BLaER1 (cell line): ENCODE results near the gene CUX1.

Experiments used
- H3K27ac ChIP-seq: shearing (Covaris generic); formaldehyde crosslinking; 2 replicates; pipeline ENCODE4 v1.8.1; 2022
- H3K27me3 ChIP-seq: shearing (Covaris generic); formaldehyde crosslinking; 2 replicates; pipeline ENCODE4 v1.8.1; 2022
- H3K36me3 ChIP-seq: shearing (Covaris generic); formaldehyde crosslinking; 2 replicates; pipeline ENCODE4 v1.8.1; 2022
- H3K4me1 ChIP-seq: shearing (Covaris generic); formaldehyde crosslinking; 2 replicates; pipeline ENCODE4 v1.8.1; 2022
- H3K4me2 ChIP-seq: shearing (Covaris generic); formaldehyde crosslinking; 2 replicates; pipeline ENCODE4 v1.8.1; 2022
- H3K4me3 ChIP-seq: shearing (Covaris generic); formaldehyde crosslinking; 2 replicates; pipeline ENCODE4 v1.8.1; 2022
- H3K9ac ChIP-seq: shearing (Covaris generic); formaldehyde crosslinking; 2 replicates; pipeline ENCODE4 v1.8.1; 2022
- H3K9me3 ChIP-seq: shearing (Covaris generic); formaldehyde crosslinking; 2 replicates; pipeline ENCODE4 v1.8.1; 2022
- H4K20me1 ChIP-seq: shearing (Covaris generic); formaldehyde crosslinking; 2 replicates; pipeline ENCODE4 v1.8.1; 2022
- Cebpa-rat ChIP-seq: shearing (Covaris generic); IDR thresholded peaks from 2 replicates; pipeline ENCODE4 v1.8.1; 2022

CUX1 gene

DNA sequence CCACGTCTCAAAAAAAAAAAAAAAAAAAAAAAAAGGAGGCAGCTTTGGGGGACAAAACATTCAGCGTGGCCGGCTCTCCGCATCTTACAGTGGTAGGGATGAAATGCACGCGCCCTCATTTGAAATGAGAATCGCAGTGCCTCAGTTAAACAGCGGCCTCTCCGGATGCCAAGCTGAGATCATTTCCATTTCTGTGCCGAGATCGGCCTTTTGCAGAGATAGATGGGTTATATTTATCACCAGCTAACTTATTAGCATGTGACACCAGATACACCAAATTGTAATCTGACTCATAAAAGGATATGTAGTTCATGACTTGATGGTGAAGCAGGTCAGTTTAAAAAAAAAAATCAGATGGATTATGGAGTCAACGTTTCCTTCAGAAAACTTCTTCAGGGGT is 138.7 kb downstream of the CUX1 start:
- Histone ChIP-seq H3K4me3 (no peak overlapping the region), H3K36me3 (peaks cover 41% of the 10 kb centered on the region), H3K9me3 (0 out of 2 replicates have a peak, but pooled peaks cover under 1% of the 10 kb centered on the region), H3K27me3 (no peaks in the 10 kb centered on the region), H4K20me1 (peaks cover 34% of the 10 kb centered on the region), H3K4me2 (no peak overlapping the region), H3K4me1 (peaks cover 93% of the 10 kb centered on the region), H3K9ac (no peak overlapping the region), H3K27ac (no peak overlapping the region)
- no peak for TF ChIP-seq Cebpa-rat

DNA sequence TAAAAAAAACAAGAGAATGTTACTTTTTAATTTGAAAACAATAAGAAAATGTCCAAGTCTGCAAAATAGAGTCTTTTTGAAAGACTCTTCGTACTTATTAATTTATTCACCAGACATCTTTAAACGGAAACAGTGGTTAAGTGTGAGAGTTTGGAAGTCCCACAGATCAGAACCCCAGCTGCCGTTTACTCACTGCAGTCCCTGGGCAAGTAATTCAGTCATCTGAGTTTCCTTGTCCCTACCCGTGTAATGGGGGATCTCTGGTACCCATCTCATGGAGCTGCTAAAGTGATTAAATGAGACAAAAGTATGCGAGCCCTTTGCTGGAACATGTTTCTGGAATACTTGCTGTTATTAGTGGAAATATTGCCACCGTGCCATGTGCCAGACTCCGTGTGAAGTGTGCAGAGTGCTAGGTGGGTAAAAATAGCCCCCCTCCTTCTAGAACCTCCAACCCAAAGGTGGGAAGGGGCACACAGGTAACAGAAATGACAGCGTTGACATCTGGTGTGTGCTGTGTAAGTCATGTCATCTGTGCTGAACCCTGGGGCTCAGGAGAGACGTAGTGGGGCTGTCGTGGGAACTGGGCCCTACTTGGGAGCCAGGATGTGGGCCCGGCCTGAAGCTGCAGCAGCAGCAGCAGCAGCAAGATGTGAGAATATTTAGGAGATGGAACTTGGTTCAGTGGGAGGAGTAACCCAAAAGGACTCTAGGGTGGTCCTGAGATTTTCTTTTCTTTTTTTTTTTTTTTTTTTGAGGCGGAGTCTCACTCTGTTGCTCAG is 140.5 kb downstream of the CUX1 start:
- Histone ChIP-seq H3K27ac (peak overlapping the region; percentile 69), H3K4me3 (no peak overlapping the region), H3K36me3 (peaks cover 32% of the 10 kb centered on the region), H3K4me2 (peak overlapping the region; percentile 77), H3K9ac (peak overlapping the region; percentile 51; the same call in 1 of the 2 replicates), H4K20me1 (peaks cover 34% of the 10 kb centered on the region), H3K27me3 (no peaks in the 10 kb centered on the region), H3K9me3 (no peaks in the 10 kb centered on the region), H3K4me1 (peaks cover 100% of the 10 kb centered on the region)
- TF ChIP-seq Cebpa-rat, result no peak

DNA sequence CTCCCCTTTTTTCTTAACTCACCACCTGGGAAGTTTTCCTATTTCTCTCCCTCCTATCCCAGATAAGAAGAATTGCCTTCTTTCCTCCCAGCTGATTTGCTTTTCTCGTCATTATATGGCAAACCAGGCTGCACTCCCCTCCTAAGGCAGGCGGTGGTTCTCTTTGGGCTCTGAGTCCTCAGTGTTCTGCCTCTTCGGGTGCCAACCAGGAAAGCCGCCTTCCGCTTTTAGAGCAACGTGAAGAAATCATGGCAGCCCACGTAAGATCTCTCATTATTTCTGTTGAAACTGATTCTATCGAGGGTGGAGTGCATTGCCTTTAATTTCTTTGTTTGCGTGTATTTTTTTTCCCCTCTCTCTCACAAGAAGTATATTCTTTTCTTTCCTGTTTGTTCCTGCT is 141.9 kb downstream of the CUX1 start:
- H3K4me3 ChIP-seq, result no peak overlapping the region
- peak overlapping the region; percentile 15; the same call in 1 of the 2 replicates for H3K27ac ChIP-seq
- H3K9me3 ChIP-seq, result no peaks in the 10 kb centered on the region
- peak overlapping the region; percentile 77; the same call in 1 of the 2 replicates for H3K4me2 ChIP-seq
- peaks cover 41% of the 10 kb centered on the region for H3K36me3 ChIP-seq
- no peak overlapping the region for H3K9ac ChIP-seq
- H4K20me1 ChIP-seq, result peaks cover 24% of the 10 kb centered on the region
- TF ChIP-seq Cebpa-rat, result no peak
- H3K27me3 ChIP-seq, result no peaks in the 10 kb centered on the region
- peaks cover 100% of the 10 kb centered on the region for H3K4me1 ChIP-seq

DNA sequence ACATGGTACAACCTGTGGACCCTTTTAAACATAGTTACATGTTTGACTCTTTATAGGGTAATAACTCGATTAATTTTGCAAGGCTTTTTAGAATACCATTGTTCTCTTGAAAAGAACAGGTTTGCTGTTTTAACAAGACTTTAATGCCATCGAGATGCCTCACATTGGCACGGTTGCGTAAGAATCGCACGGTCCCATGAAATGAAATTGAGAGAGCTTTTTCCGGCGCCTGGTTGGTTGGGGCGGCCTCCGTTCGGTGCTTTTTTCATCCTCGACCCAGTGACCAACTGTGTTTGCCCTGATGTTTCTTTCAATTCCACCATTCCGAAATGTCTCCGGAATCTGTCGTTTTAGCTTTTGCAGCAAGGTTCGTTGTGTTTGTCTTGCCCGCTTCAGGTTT is 142.4 kb downstream of the CUX1 start:
- TF ChIP-seq Cebpa-rat, result 0 out of 2 replicates have a peak, but pooled peaks have one; percentile 51
- Histone ChIP-seq H4K20me1 (peaks cover 20% of the 10 kb centered on the region), H3K4me3 (no peak overlapping the region), H3K4me2 (no peak overlapping the region), H3K36me3 (peaks cover 43% of the 10 kb centered on the region), H3K4me1 (peaks cover 100% of the 10 kb centered on the region), H3K9me3 (no peaks in the 10 kb centered on the region), H3K27me3 (no peaks in the 10 kb centered on the region), H3K27ac (peak overlapping the region; percentile 15; the same call in 1 of the 2 replicates), H3K9ac (no peak overlapping the region)

DNA sequence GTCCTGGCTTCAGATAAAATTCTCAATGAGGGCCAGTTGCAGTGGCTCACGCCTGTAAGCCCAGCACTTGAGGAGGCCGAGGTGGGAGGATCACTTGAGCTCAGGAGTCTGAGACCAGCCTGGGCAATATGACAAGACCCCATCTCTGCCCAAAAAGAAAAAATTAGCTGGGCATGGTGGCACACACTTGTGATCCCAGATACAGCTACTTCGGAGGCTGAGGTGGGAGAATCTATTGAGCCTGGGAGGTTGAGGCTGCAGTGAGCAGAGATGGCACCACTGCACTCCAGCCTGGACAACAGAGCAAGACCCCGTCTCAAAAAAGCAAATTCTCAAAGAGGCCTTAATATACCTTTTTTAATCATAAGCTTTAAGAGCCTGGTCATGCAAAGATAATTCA is 142.9 kb downstream of the CUX1 start:
- H3K9ac ChIP-seq, result peak overlapping the region; percentile 4; the same call in 1 of the 2 replicates
- H3K4me1 ChIP-seq, result peaks cover 100% of the 10 kb centered on the region
- no peak overlapping the region for H3K4me3 ChIP-seq
- peaks cover 15% of the 10 kb centered on the region for H4K20me1 ChIP-seq
- no peak overlapping the region for H3K4me2 ChIP-seq
- H3K27me3 ChIP-seq, result no peaks in the 10 kb centered on the region
- no peaks in the 10 kb centered on the region for H3K9me3 ChIP-seq
- TF ChIP-seq Cebpa-rat, result no peak
- H3K36me3 ChIP-seq, result peaks cover 44% of the 10 kb centered on the region
- H3K27ac ChIP-seq, result peak overlapping the region; percentile 63

DNA sequence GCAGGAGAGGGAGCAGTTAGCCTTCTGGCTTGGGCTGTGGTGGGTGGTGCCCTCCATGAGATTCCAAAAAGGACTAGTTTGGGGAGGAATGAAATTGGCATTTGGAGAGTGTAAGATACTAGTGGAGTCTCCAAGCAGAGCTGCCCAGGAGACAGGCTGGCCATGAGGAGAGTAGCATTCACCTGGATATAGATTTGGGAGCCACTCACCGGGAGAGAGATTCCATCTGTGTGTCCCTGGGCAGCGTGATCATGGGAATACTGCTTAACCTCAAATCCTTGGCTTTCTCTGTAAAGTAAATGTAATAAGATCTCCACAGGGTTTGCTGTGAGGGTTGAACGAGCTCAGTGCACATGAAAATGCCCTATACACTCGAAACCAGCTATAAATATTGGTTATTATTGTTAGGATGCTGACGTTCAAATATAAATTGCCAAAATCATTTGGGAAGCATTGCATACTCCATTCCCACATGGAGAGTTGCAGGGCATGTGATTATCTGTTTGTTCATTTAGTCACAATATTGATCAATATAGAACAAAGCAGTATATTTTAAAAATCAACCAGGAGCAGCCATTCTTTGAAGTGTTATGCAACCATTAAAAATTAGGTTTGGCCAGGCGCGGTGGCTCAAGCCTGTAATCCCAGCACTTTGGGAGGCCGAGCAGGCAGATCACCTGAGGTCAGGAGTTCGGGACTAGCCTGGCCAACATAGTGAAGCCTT is 143.7 kb downstream of the CUX1 start:
- no peak for TF ChIP-seq Cebpa-rat
- H3K4me3 ChIP-seq, result no peak overlapping the region
- peaks cover 7% of the 10 kb centered on the region; the same call in 1 of the 2 replicates for H4K20me1 ChIP-seq
- H3K27ac ChIP-seq, result peak overlapping the region; percentile 63
- H3K9ac ChIP-seq, result peak overlapping the region; percentile 4; the same call in 1 of the 2 replicates
- H3K4me1 ChIP-seq, result peaks cover 100% of the 10 kb centered on the region
- no peaks in the 10 kb centered on the region for H3K9me3 ChIP-seq
- peaks cover 44% of the 10 kb centered on the region for H3K36me3 ChIP-seq
- no peaks in the 10 kb centered on the region for H3K27me3 ChIP-seq
- 0 out of 2 replicates have a peak overlapping the region, but pooled peaks have one; percentile 1 for H3K4me2 ChIP-seq

DNA sequence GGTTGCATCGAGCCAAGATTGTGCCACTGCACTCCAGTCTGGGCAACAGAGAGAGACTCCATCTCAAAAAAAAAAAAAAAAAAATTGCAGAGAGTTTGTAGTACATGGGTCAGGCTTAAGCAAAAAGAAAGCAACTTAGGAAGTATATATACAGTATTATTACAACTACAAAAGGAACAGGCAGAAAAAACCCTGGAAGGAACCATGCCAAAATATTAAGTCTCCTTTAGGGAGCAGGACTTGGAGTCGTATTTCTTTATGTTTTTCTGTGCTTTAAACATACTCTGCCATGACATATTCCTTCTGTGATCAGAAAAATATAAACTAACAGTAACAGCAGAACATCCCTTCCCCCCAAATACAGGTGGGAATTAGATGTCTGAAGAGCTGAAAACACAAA is 144.4 kb downstream of the CUX1 start:
- TF ChIP-seq Cebpa-rat, result no peak
- no peaks in the 10 kb centered on the region for H3K9me3 ChIP-seq
- H4K20me1 ChIP-seq, result peaks cover 7% of the 10 kb centered on the region; the same call in 1 of the 2 replicates
- H3K36me3 ChIP-seq, result peaks cover 48% of the 10 kb centered on the region
- H3K27me3 ChIP-seq, result no peaks in the 10 kb centered on the region
- H3K9ac ChIP-seq, result no peak overlapping the region
- H3K4me3 ChIP-seq, result no peak overlapping the region
- peak overlapping the region; percentile 26 for H3K27ac ChIP-seq
- 0 out of 2 replicates have a peak overlapping the region, but pooled peaks have one; percentile 1 for H3K4me2 ChIP-seq
- peaks cover 100% of the 10 kb centered on the region for H3K4me1 ChIP-seq

DNA sequence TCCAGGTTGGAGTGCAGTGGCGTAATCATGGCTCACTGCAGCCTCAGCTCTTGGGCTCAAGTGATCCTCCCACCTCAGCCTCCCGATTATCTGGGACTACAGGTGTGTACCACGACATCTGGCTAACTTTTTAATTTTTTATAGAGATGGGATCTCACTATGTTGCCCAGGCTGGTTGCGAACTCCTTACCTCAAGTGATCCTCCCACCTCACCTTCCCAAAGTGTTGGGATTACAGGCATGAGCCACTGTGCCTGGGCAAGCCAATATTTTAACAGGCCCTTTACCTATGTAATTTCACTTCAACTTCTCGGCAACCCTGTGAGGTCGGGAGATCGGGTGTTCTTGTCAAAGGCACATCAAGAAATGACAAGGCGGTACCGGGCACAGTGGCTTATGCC is 146.3 kb downstream of the CUX1 start:
- peaks cover 100% of the 10 kb centered on the region for H3K4me1 ChIP-seq
- no peak overlapping the region for H3K4me3 ChIP-seq
- no peak overlapping the region for H3K9ac ChIP-seq
- no peaks in the 10 kb centered on the region for H3K9me3 ChIP-seq
- no peak for TF ChIP-seq Cebpa-rat
- H3K27me3 ChIP-seq, result no peaks in the 10 kb centered on the region
- H3K36me3 ChIP-seq, result peaks cover 48% of the 10 kb centered on the region
- H4K20me1 ChIP-seq, result no peaks in the 10 kb centered on the region
- H3K27ac ChIP-seq, result peak overlapping the region; percentile 79; the same call in 1 of the 2 replicates
- H3K4me2 ChIP-seq, result peak overlapping the region; percentile 70

DNA sequence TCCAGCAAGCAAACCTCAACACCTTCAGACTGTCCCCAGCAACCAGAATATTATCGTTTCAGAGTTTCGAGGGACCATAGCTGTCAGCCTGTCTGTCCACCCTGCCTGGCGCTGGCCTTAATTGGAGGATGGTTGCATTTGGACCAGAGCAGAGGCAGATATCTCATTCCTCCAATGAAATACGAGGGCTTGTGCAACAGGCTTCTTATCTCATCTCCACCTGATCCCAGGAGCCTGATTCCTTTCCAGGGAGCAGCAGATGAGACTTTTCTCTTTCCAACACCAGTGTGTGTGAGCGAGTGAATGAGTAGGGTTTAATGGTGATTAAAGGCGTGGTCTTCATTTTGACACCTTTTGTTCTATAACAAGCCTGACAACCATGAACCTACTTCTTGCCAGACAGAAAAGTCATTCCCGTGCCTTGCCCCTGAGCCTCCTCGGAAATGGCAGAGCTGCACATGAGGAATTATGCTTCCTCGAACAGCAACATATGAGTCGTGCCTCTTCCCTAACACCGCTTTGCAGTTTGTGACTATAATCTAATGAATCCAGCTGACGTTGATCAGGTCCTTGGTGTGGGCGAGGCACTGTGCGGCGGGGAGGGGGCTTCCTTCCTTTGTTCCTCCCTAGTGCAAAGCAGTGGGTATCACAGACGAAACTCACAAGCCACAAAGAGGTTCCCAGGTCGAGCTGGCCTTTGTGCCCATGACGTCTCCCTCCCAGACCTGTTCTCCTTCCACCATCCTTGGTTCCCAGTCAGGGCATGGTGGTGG is 147.4 kb downstream of the CUX1 start:
- TF ChIP-seq Cebpa-rat, result no peak
- Histone ChIP-seq H3K9me3 (no peaks in the 10 kb centered on the region), H3K36me3 (peaks cover 42% of the 10 kb centered on the region), H3K4me1 (peaks cover 100% of the 10 kb centered on the region), H3K27ac (peak overlapping the region; percentile 79), H3K27me3 (no peaks in the 10 kb centered on the region), H3K4me2 (peak overlapping the region; percentile 70), H3K4me3 (peak overlapping the region; percentile 7; the same call in 1 of the 2 replicates), H4K20me1 (no peaks in the 10 kb centered on the region), H3K9ac (peak overlapping the region; percentile 63)
